ENCODE data around the gene NUP93.
A peak's percentile ranks its signal among the peaks of the same experiment; 100 is the strongest.

The NUP93 gene

GRCh38 chr16:56684256-56684925 is 45.5 kb upstream of the NUP93 start:
- Histone ChIP-seq H3K9me3 (ENCODE audit: control insufficient read depth, low read length) (no peaks in the 10 kb centered on the region), H3K4me1 (peaks cover 19% of the 10 kb centered on the region), H3K27ac (no peak overlapping the region), H3K27me3 (ENCODE audit: control insufficient read depth, insufficient read depth, low read length) (no peaks in the 10 kb centered on the region), H3K4me2 (ENCODE audit: low read length) (no peak overlapping the region), H2AFZ (no peak overlapping the region), H3K79me2 (no peaks in the 10 kb centered on the region), H3K9ac (no peak overlapping the region), H3K36me3 (ENCODE audit: control insufficient read depth, insufficient read depth, low read length) (no peaks in the 10 kb centered on the region), H3K4me3 (ENCODE audit: low read depth, low read length) (no peak overlapping the region)
- TF ChIP-seq CTCF (IDR thresholded peaks at IDR 0.05): no peak

GRCh38 chr16:56684926-56685590 is 44.9 kb upstream of the NUP93 start:
- no peaks in the 10 kb centered on the region for H3K36me3 ChIP-seq (ENCODE audit: control insufficient read depth, insufficient read depth, low read length)
- H3K27ac ChIP-seq: no peak overlapping the region
- H3K4me3 ChIP-seq (ENCODE audit: low read depth, low read length): no peak overlapping the region
- no peaks in the 10 kb centered on the region for H3K27me3 ChIP-seq (ENCODE audit: control insufficient read depth, insufficient read depth, low read length)
- peaks cover 19% of the 10 kb centered on the region for H3K4me1 ChIP-seq
- no peak overlapping the region for H3K9ac ChIP-seq
- no peak overlapping the region for H3K4me2 ChIP-seq (ENCODE audit: low read length)
- H3K9me3 ChIP-seq (ENCODE audit: control insufficient read depth, low read length): no peaks in the 10 kb centered on the region
- no peaks in the 10 kb centered on the region for H3K79me2 ChIP-seq
- TF ChIP-seq CTCF (IDR thresholded peaks at IDR 0.05): no peak
- peak overlapping the region; percentile 51 for H2AFZ ChIP-seq

- Histone ChIP-seq H3K4me2 (ENCODE audit: low read length) (no peak overlapping the region), H3K9me3 (ENCODE audit: control insufficient read depth, low read length) (no peaks in the 10 kb centered on the region), H3K27me3 (ENCODE audit: control insufficient read depth, insufficient read depth, low read length) (no peaks in the 10 kb centered on the region), H3K9ac (no peak overlapping the region), H2AFZ (no peak overlapping the region), H3K79me2 (no peaks in the 10 kb centered on the region), H3K4me1 (peaks cover 19% of the 10 kb centered on the region), H3K4me3 (ENCODE audit: low read depth, low read length) (no peak overlapping the region), H3K27ac (no peak overlapping the region), H3K36me3 (ENCODE audit: control insufficient read depth, insufficient read depth, low read length) (no peaks in the 10 kb centered on the region)
- no peak for TF ChIP-seq CTCF (IDR thresholded peaks at IDR 0.05)
Measured at GRCh38 chr16:56686758-56687157, 43.2 kb upstream of the NUP93 start.

- Histone ChIP-seq H3K27me3 (ENCODE audit: control insufficient read depth, insufficient read depth, low read length) (no peaks in the 10 kb centered on the region), H3K4me2 (ENCODE audit: low read length) (no peak overlapping the region), H3K36me3 (ENCODE audit: control insufficient read depth, insufficient read depth, low read length) (no peaks in the 10 kb centered on the region), H3K4me3 (ENCODE audit: low read depth, low read length) (no peak overlapping the region), H2AFZ (no peak overlapping the region), H3K4me1 (peaks cover 12% of the 10 kb centered on the region), H3K27ac (no peak overlapping the region), H3K79me2 (no peaks in the 10 kb centered on the region), H3K9me3 (ENCODE audit: control insufficient read depth, low read length) (no peaks in the 10 kb centered on the region), H3K9ac (no peak overlapping the region)
- TF ChIP-seq CTCF (IDR thresholded peaks at IDR 0.05): no peak
Measured at GRCh38 chr16:56688762-56689161, 41.2 kb upstream of the NUP93 start.

GRCh38 chr16:56689171-56689570 is 40.8 kb upstream of the NUP93 start:
- Histone ChIP-seq H3K4me2 (ENCODE audit: low read length) (no peak overlapping the region), H3K27ac (no peak overlapping the region), H3K79me2 (no peaks in the 10 kb centered on the region), H3K4me1 (peaks cover 11% of the 10 kb centered on the region), H2AFZ (no peak overlapping the region), H3K9ac (no peak overlapping the region), H3K9me3 (ENCODE audit: control insufficient read depth, low read length) (no peaks in the 10 kb centered on the region), H3K36me3 (ENCODE audit: control insufficient read depth, insufficient read depth, low read length) (no peaks in the 10 kb centered on the region), H3K4me3 (ENCODE audit: low read depth, low read length) (no peak overlapping the region), H3K27me3 (ENCODE audit: control insufficient read depth, insufficient read depth, low read length) (no peaks in the 10 kb centered on the region)
- TF ChIP-seq CTCF (IDR thresholded peaks at IDR 0.05): no peak

All from parathyroid adenoma (tissue), 2 donors.